Tibial nerve (tissue), 4 donors: Measurements from ENCODE around the gene HDHD3.

Source experiments
- CTCF ChIP-seq, 5 experiments: fragments of 200-600 bp in 3 of 5; fragments of 450-650 bp in 2 of 5; sonication (generic) in 3 of 5; IDR thresholded peaks; one replicate each; pipeline ENCODE4 v1.5.1; 2016 to 2019; ENCODE audit warnings: antibody characterized with exemption in 5 of 5, mild to moderate bottlenecking in 3 of 5, moderate library complexity in 2 of 5
- EP300 ChIP-seq, 2 donors: sonication (generic); formaldehyde crosslinking; IDR thresholded peaks; one replicate each; pipeline ENCODE4 v1.6.1; 2017; ENCODE audit warnings: antibody characterized with exemption in 2 of 2, mild to moderate bottlenecking in 1 of 2
- POLR2A ChIP-seq, 2 donors: fragments of 450-650 bp; IDR thresholded peaks; one replicate each; pipeline ENCODE4 v1.6.1; 2017; ENCODE audit warnings: antibody characterized with exemption in 2 of 2, mild to moderate bottlenecking in 2 of 2, moderate library complexity in 2 of 2

GRCh38 chr9:113409481-113409880, 32.7 kb upstream of the HDHD3 start:
- TF ChIP-seq CTCF (IDR thresholded peaks at IDR 0.05) (no peak), EP300 (IDR thresholded peaks at IDR 0.05) (no peak), POLR2A (IDR thresholded peaks at IDR 0.05) (no peak)
